ENCODE data around the gene ACO1.

The ACO1 gene

DNA sequence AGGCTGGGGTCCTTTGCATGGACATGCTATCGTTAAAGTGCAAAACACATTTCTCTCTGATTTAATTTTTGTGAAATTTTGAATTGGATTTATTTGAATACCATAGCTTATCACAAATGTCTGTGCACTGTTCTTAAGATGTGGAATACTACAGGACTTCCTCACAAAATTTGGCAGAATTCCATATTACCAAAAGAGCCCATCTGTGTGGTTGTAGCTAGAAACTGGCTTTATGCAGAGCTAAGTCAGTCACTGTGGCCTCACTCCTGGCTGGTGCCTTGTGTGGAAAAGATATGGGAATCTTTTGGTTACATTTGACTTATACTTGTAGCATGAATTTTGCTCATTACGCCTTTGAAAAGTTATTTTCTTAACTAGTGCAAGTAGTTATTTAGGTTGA lies 35.5 kb downstream of the ACO1 start:
- ChIA-PET POLR2A (no interaction called here), CTCF (interaction anchor here (0.9 to 2.2 kb wide), 5 partner anchors 10 to 625 kb away, joined by 3 to 6 read pairs (median 5); no protein-coding TSS in a partner anchor)
- Histone ChIP-seq H3K9me3 (ENCODE audit: control insufficient read depth, insufficient read depth, low read depth, low read length) (no peaks in the 10 kb centered on the region), H3K36me3 (ENCODE audit: control insufficient read depth in 2 of 2, insufficient read depth in 1 of 2, low read length in 2 of 2) (peaks cover 0 to 71% of the 10 kb centered on the region in 2 experiments; a peak in 1 of 3 replicates), H3K4me1 (ENCODE audit: control insufficient read depth, insufficient read depth, low read length) (no peaks in the 10 kb centered on the region), H3K27ac (ENCODE audit: extremely low read depth, low read depth, low read length) (no peak overlapping the region), H3K4me3 (ENCODE audit: low read depth, low read length) (no peak overlapping the region)
- TF ChIP-seq ZNF558 (tag by site-specific recombination; IDR thresholded peaks at IDR 0.05): no peak
- no peak for TF ChIP-seq YY2 (tag by site-specific recombination; IDR thresholded peaks at IDR 0.05)
- TF ChIP-seq, protein P1, sequence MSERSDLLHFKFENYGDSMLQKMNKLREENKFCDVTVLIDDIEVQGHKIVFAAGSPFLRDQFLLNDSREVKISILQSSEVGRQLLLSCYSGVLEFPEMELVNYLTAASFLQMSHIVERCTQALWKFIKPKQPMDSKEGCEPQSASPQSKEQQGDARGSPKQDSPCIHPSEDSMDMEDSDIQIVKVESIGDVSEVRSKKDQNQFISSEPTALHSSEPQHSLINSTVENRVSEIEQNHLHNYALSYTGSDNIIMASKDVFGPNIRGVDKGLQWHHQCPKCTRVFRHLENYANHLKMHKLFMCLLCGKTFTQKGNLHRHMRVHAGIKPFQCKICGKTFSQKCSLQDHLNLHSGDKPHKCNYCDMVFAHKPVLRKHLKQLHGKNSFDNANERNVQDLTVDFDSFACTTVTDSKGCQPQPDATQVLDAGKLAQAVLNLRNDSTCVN (tag by site-specific recombination; optimal IDR thresholded peaks at IDR 0.05): no peak
- no peak for TF ChIP-seq ZSCAN16 (tag by site-specific recombination; IDR thresholded peaks at IDR 0.05)
- no peak for TF ChIP-seq KLF16 (tag by site-specific recombination; IDR thresholded peaks at IDR 0.05)
- TF ChIP-seq ZSCAN23 (tag by site-specific recombination; IDR thresholded peaks at IDR 0.05): no peak
- no peak for TF ChIP-seq ZNF140 (tag by site-specific recombination; IDR thresholded peaks at IDR 0.05)
- no peak for TF ChIP-seq ZNF610 (tag by site-specific recombination; IDR thresholded peaks at IDR 0.05; ENCODE audit: borderline replicate concordance)
- no peak for TF ChIP-seq ZNF341 (tag by site-specific recombination; IDR thresholded peaks at IDR 0.05; ENCODE audit: low read depth)
- TF ChIP-seq, protein P2, sequence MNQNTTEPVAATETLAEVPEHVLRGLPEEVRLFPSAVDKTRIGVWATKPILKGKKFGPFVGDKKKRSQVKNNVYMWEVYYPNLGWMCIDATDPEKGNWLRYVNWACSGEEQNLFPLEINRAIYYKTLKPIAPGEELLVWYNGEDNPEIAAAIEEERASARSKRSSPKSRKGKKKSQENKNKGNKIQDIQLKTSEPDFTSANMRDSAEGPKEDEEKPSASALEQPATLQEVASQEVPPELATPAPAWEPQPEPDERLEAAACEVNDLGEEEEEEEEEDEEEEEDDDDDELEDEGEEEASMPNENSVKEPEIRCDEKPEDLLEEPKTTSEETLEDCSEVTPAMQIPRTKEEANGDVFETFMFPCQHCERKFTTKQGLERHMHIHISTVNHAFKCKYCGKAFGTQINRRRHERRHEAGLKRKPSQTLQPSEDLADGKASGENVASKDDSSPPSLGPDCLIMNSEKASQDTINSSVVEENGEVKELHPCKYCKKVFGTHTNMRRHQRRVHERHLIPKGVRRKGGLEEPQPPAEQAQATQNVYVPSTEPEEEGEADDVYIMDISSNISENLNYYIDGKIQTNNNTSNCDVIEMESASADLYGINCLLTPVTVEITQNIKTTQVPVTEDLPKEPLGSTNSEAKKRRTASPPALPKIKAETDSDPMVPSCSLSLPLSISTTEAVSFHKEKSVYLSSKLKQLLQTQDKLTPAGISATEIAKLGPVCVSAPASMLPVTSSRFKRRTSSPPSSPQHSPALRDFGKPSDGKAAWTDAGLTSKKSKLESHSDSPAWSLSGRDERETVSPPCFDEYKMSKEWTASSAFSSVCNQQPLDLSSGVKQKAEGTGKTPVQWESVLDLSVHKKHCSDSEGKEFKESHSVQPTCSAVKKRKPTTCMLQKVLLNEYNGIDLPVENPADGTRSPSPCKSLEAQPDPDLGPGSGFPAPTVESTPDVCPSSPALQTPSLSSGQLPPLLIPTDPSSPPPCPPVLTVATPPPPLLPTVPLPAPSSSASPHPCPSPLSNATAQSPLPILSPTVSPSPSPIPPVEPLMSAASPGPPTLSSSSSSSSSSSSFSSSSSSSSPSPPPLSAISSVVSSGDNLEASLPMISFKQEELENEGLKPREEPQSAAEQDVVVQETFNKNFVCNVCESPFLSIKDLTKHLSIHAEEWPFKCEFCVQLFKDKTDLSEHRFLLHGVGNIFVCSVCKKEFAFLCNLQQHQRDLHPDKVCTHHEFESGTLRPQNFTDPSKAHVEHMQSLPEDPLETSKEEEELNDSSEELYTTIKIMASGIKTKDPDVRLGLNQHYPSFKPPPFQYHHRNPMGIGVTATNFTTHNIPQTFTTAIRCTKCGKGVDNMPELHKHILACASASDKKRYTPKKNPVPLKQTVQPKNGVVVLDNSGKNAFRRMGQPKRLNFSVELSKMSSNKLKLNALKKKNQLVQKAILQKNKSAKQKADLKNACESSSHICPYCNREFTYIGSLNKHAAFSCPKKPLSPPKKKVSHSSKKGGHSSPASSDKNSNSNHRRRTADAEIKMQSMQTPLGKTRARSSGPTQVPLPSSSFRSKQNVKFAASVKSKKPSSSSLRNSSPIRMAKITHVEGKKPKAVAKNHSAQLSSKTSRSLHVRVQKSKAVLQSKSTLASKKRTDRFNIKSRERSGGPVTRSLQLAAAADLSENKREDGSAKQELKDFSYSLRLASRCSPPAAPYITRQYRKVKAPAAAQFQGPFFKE (tag by site-specific recombination; IDR thresholded peaks at IDR 0.05; ENCODE audit: borderline replicate concordance): no peak
- TF ChIP-seq, protein P3, sequence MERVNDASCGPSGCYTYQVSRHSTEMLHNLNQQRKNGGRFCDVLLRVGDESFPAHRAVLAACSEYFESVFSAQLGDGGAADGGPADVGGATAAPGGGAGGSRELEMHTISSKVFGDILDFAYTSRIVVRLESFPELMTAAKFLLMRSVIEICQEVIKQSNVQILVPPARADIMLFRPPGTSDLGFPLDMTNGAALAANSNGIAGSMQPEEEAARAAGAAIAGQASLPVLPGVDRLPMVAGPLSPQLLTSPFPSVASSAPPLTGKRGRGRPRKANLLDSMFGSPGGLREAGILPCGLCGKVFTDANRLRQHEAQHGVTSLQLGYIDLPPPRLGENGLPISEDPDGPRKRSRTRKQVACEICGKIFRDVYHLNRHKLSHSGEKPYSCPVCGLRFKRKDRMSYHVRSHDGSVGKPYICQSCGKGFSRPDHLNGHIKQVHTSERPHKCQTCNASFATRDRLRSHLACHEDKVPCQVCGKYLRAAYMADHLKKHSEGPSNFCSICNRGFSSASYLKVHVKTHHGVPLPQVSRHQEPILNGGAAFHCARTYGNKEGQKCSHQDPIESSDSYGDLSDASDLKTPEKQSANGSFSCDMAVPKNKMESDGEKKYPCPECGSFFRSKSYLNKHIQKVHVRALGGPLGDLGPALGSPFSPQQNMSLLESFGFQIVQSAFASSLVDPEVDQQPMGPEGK (tag by site-specific recombination; IDR thresholded peaks at IDR 0.05): no peak
- TF ChIP-seq IKZF3 (tag by site-specific recombination; IDR thresholded peaks at IDR 0.05): no peak
- no peak for TF ChIP-seq ZNF561 (tag by site-specific recombination; IDR thresholded peaks at IDR 0.05; ENCODE audit: borderline replicate concordance)
- TF ChIP-seq, protein P4, sequence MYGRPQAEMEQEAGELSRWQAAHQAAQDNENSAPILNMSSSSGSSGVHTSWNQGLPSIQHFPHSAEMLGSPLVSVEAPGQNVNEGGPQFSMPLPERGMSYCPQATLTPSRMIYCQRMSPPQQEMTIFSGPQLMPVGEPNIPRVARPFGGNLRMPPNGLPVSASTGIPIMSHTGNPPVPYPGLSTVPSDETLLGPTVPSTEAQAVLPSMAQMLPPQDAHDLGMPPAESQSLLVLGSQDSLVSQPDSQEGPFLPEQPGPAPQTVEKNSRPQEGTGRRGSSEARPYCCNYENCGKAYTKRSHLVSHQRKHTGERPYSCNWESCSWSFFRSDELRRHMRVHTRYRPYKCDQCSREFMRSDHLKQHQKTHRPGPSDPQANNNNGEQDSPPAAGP (tag by site-specific recombination; IDR thresholded peaks at IDR 0.05): no peak
- TF ChIP-seq AEBP2 (tag by site-specific recombination; IDR thresholded peaks at IDR 0.05; ENCODE audit: borderline replicate concordance): no peak
- TF ChIP-seq ZNF175 (tag by site-specific recombination; IDR thresholded peaks at IDR 0.05): no peak
- no peak for TF ChIP-seq ZNF350 (tag by site-specific recombination; IDR thresholded peaks at IDR 0.05)
- no peak for TF ChIP-seq ZNF221 (tag by site-specific recombination; IDR thresholded peaks at IDR 0.05; ENCODE audit: borderline replicate concordance)
- TF ChIP-seq ZNF624 (tag by site-specific recombination; IDR thresholded peaks at IDR 0.05): no peak
- TF ChIP-seq, protein P5, sequence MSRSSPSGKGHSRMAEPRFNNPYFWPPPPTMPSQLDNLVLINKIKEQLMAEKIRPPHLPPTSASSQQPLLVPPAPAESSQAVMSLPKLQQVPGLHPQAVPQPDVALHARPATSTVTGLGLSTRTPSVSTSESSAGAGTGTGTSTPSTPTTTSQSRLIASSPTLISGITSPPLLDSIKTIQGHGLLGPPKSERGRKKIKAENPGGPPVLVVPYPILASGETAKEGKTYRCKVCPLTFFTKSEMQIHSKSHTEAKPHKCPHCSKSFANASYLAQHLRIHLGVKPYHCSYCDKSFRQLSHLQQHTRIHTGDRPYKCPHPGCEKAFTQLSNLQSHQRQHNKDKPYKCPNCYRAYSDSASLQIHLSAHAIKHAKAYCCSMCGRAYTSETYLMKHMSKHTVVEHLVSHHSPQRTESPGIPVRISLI (tag by site-specific recombination; IDR thresholded peaks at IDR 0.05): no peak
